GM18907 (cell line): Measurements from ENCODE around the gene MXI1.
"Not testable (repeated sequence)": the region's sequence is repeated elsewhere in the genome, so short reads cannot be mapped to it uniquely, and the experiment has no call there.

Source experiments
- ATAC-seq: cut with Tn5 transposase; IDR thresholded peaks from one replicate; pipeline ENCODE4 v1.9.1; 2021; ENCODE audit warnings: mild to moderate bottlenecking, moderate library complexity; ENCODE audit not compliant: unreplicated experiment

Gene MXI1

GRCh38 chr10:110310741-110311140 is 103.3 kb downstream of the MXI1 start:
- ATAC-seq = no peak

GRCh38 chr10:110311357-110311949 is 104.0 kb downstream of the MXI1 start:
- ATAC-seq = peak; percentile 55

- ATAC-seq = no peak
Observed at GRCh38 chr10:110312206-110312605, 104.8 kb downstream of the MXI1 start.

- ATAC-seq = no peak
Observed at GRCh38 chr10:110313674-110314073, 106.3 kb downstream of the MXI1 start.

GRCh38 chr10:110317866-110318850 is 110.8 kb downstream of the MXI1 start:
- no peak for ATAC-seq

DNA sequence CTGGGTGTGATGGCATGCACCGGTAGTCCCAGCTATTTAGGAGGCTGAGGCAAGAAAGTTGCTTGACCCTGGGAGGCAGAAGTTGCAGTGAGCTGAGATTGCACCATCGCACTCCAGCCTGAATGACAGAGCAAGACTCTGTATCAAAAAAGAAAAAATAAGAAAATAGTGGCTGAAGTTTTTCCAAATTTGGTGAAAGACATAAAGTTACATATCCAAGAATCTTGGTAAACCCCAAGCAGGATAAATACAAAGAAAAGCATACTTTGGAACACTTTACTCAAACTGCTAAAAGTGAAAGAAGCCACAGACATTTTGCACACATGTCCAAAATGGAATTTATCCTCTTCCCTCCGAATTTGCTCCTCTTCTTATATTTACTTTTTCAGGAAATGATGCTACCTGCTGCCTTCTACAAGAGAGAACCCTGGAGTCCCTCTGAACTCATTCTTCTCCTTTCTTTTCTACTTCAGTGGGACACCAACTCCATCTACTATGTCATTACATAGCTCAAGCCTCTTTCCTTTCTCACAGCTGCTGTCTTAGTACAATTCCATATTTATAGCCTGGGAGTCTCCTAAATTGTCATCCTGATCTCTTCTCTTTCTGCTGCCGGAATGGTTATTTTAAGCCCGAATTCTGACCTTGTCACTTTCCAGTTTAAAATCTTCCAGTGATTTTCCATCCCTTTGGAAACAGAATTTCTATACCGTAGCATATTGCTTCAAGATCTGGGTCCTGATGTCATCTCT is 114.6 kb downstream of the MXI1 start:
- ATAC-seq = no peak

DNA sequence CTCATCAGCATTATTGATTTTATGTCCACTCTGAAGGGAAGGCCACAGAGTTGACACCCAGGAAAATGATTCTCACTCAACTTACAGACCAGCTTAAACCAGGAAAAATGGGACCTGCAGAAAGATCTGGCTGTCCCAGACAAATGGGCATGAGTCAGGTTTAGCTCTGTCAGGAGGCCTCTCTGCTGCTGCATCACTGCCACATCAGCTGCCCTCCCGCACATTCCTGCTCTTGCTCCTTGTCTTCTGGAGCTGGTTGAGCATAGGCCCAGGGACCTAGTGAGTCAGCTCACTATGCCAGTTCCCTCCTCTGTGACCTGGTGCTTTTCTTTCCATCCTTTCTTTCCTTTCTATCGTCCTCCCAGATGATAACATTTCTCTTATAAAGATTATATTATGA is 116.1 kb downstream of the MXI1 start:
- ATAC-seq = no peak

DNA sequence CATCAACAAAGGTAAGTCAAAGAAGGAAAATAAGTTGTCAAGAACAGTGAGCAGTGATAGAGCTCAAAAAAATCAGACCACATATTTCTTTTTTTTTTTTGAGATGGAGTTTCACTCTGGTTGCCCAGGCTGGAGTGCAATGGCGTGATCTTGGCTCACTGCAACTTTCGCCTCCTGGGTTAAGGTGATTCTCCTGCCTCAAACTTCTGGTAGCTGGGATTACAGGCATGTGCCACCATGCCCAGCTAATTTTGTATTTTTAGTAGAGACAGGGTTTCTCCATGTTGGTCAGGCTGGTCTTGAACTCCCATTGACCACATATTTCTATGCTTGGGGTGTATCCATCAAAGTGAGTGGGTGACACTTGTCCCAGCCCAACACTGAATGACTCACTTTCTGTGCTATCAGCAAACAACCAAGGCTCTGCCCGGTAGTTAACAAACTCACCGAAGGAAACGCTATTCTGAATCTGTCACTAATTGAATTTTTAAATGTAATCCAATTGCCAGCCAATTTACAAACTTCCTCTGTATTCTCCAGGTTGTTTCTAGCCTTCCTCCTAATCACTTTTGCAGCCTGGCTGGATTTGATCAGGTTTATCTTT is 116.9 kb downstream of the MXI1 start:
- ATAC-seq = peak; percentile 50

- peak; percentile 84 for ATAC-seq
Observed at GRCh38 chr10:110324805-110325280, 117.4 kb downstream of the MXI1 start.

- peak; percentile 49 for ATAC-seq
Observed at GRCh38 chr10:110326351-110327032, 119.1 kb downstream of the MXI1 start.

GRCh38 chr10:110327262-110327914 is 120.0 kb downstream of the MXI1 start:
- no peak for ATAC-seq

DNA sequence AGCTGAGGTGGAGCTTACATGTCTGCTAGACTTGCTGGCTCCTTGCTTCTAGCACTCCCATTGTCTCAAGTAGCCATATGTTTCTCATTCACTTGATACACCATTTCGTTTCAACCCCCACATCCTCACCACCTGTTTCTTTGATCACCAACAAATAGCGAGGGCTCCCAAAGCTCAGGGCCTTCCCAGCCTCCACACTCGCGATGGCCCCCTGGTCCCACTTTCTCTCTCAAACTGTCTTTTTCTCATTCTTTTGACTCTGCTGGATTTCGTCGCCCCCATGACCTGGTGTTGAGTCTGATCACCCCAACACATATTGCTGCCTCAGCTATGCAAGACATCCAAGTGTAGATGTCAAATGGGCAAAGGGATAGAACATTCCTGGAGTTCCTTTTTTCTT is 123.3 kb downstream of the MXI1 start:
- no peak for ATAC-seq

GRCh38 chr10:110331226-110331795 is 123.9 kb downstream of the MXI1 start:
- not testable (repeated sequence) for ATAC-seq

GRCh38 chr10:110334061-110334656 is 126.8 kb downstream of the MXI1 start:
- ATAC-seq = no peak

DNA sequence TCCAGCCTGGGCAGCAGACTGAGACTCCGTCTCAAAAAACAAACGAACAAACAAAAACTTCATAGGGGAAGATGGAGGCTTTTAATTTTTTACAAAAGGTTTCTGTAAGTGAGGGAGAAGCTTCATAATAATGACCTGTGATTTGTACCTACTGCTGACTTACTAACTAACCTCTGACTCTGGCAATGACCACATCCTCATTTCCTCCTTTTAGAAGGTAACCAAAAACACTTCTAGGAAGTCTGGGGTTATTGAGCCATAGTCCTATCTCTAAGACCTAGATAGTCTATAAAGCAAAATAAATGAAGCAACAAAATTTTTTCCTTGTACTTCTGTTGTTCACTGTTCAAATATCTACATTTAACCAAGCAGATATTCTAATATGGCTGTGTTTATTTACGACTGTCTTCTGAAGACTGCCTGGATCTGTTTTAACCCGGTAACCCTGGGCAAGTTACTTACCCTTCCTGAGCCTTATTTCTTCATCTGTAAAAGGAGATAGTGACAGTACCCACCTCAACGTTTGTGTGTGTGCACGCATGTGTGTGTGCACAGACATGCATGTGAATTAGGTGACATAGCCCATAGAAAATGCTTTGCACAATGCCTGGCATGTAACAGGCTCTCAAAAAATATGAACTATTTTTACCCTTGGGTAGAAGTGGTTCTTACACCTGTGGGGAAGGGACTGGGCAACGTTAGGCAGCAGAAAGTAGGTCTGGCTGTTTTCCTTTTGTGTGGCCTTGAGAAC is 128.1 kb downstream of the MXI1 start:
- ATAC-seq = no peak

- ATAC-seq = no peak
Observed at GRCh38 chr10:110336111-110336721, 128.8 kb downstream of the MXI1 start.
